ENCODE data around the gene TMEM145. TPM values are rescaled to one million over a fixed set of nuclear protein-coding genes. Genes with fewer than 3 reads are reported as not detected.
"Not testable (repeated sequence)": the region's sequence is repeated elsewhere in the genome, so short reads cannot be mapped to it uniquely, and the experiment has no call there.

The TMEM145 gene
- total RNA-seq, 2 donors from 2014 or later = 0.94 TPM; not detected in 1

GRCh38 chr19:42333018-42333417 is 19.9 kb downstream of the TMEM145 start:
- DNase-seq (ENCODE audit: low spot score) = no peak
- H3K27ac ChIP-seq = no peak overlapping the region
- H3K9me3 ChIP-seq = no peaks in the 10 kb centered on the region
- peaks cover 17% of the 10 kb centered on the region for H3K36me3 ChIP-seq
- H3K27me3 ChIP-seq = no peaks in the 10 kb centered on the region
- no peak overlapping the region for H3K4me3 ChIP-seq
- no peak for TF ChIP-seq CTCF (IDR thresholded peaks at IDR 0.05)
- peaks cover 0 to 2% of the 10 kb centered on the region in 2 donors for H3K4me1 ChIP-seq

GRCh38 chr19:42333975-42334696 is 21.0 kb downstream of the TMEM145 start:
- DNase-seq (ENCODE audit: low spot score) = no peak
- H3K4me1 ChIP-seq = no peaks in the 10 kb centered on the region
- TF ChIP-seq CTCF (IDR thresholded peaks at IDR 0.05) = no peak
- no peak overlapping the region for H3K27ac ChIP-seq
- peaks cover 17% of the 10 kb centered on the region for H3K36me3 ChIP-seq
- H3K4me3 ChIP-seq = no peak overlapping the region
- H3K27me3 ChIP-seq = no peaks in the 10 kb centered on the region
- no peaks in the 10 kb centered on the region for H3K9me3 ChIP-seq

- TF ChIP-seq CTCF (IDR thresholded peaks at IDR 0.05) = no peak
- no peak for DNase-seq (ENCODE audit: low spot score)
- H3K9me3 ChIP-seq = no peaks in the 10 kb centered on the region
- no peaks in the 10 kb centered on the region for H3K4me1 ChIP-seq
- no peak overlapping the region for H3K4me3 ChIP-seq
- no peaks in the 10 kb centered on the region for H3K27me3 ChIP-seq
- H3K27ac ChIP-seq = no peak overlapping the region
- H3K36me3 ChIP-seq = peaks cover 17% of the 10 kb centered on the region
Observed at GRCh38 chr19:42334697-42335373, 21.7 kb downstream of the TMEM145 start.

GRCh38 chr19:42335374-42335936 is 22.3 kb downstream of the TMEM145 start:
- Histone ChIP-seq H3K36me3 (peaks cover 17% of the 10 kb centered on the region), H3K4me1 (no peaks in the 10 kb centered on the region), H3K27ac (no peak overlapping the region), H3K27me3 (no peaks in the 10 kb centered on the region), H3K9me3 (no peaks in the 10 kb centered on the region), H3K4me3 (no peak overlapping the region)
- no peak for TF ChIP-seq CTCF (IDR thresholded peaks at IDR 0.05)
- DNase-seq (ENCODE audit: low spot score) = no peak

GRCh38 chr19:42335971-42336370 is 22.9 kb downstream of the TMEM145 start:
- H3K4me1 ChIP-seq = no peaks in the 10 kb centered on the region
- H3K27me3 ChIP-seq = no peaks in the 10 kb centered on the region
- H3K36me3 ChIP-seq = peaks cover 17% of the 10 kb centered on the region
- no peak overlapping the region for H3K27ac ChIP-seq
- no peak overlapping the region for H3K4me3 ChIP-seq
- TF ChIP-seq CTCF (IDR thresholded peaks at IDR 0.05) = no peak
- H3K9me3 ChIP-seq = no peaks in the 10 kb centered on the region
- DNase-seq (ENCODE audit: low spot score) = no peak

GRCh38 chr19:42339126-42339860 is 26.2 kb downstream of the TMEM145 start:
- not testable (repeated sequence) for DNase-seq (ENCODE audit: low spot score); H3K9me3 ChIP-seq; H3K4me1 ChIP-seq; H3K27ac ChIP-seq; H3K27me3 ChIP-seq; H3K4me3 ChIP-seq
- H3K36me3 ChIP-seq = peaks cover 27% of the 10 kb centered on the region

GRCh38 chr19:42339922-42340321 is 26.8 kb downstream of the TMEM145 start:
- not testable (repeated sequence) for H3K4me1 ChIP-seq; H3K27ac ChIP-seq; H3K4me3 ChIP-seq; H3K27me3 ChIP-seq; H3K9me3 ChIP-seq; DNase-seq (ENCODE audit: low spot score)
- H3K36me3 ChIP-seq = peaks cover 32% of the 10 kb centered on the region

Measured in right atrium auricular region (tissue), 2 donors.